Measurements from ENCODE around the gene FARP2.
"Not testable (repeated sequence)": the region's sequence is repeated elsewhere in the genome, so short reads cannot be mapped to it uniquely, and the experiment has no call there.

FARP2 gene

DNA sequence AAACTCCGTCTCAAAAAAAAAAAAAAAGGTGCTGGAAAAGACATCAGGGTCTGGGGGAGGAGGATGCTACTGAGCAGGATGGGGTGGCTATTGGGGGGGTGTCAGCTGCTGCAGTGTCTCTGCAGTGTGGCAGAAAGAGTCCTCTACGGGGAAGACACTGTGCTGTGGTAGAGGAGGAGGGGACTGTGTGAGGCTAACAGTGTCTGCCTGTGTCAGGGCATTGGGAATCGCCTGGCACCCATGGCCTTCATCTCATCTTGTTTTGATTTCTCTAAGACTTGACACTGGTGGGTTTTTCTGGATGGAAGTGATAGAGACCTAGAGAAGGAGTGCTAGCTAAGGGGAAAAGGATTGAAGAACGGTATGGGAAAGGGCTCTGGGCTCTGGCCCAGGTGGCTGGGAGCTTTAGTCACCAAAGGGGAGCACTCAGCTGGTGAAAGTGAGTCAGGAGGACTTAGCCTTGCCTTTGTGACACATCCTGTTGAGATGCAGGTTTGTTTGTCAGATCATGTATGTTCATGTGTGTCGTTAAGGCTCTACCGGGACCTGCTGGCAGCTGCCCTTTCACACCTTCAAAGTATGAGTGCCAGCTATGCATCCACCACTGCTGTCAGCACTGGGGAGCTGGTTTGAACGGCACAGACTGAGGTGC lies 58.0 kb downstream of the FARP2 start:
- H3K27me3 ChIP-seq (ENCODE audit: insufficient read depth, insufficient read length): no peaks in the 10 kb centered on the region
- H3K4me1 ChIP-seq (ENCODE audit: insufficient read depth, insufficient read length): no peaks in the 10 kb centered on the region
- H3K9me3 ChIP-seq (ENCODE audit: insufficient read depth, low read length): no peaks in the 10 kb centered on the region
- peaks cover 88% of the 10 kb centered on the region for H3K36me3 ChIP-seq (ENCODE audit: insufficient read depth, insufficient read length, low read length)
- no peak for DNase-seq (ENCODE audit: low read depth, low spot score)
- TF ChIP-seq SUZ12 (IDR thresholded peaks at IDR 0.05; ENCODE audit: extremely low read depth, insufficient read depth, insufficient read length): no peak
- TF ChIP-seq YY1 (IDR thresholded peaks at IDR 0.05; ENCODE audit: insufficient read depth, insufficient read length): no peak
- no peak for TF ChIP-seq ZNF274 (IDR thresholded peaks at IDR 0.05; ENCODE audit: low read depth, low read length)
- no peak overlapping the region for H3K4me3 ChIP-seq (ENCODE audit: insufficient read length, low read depth)
- H3K9ac ChIP-seq (ENCODE audit: insufficient read length, low read depth): no peak overlapping the region

DNA sequence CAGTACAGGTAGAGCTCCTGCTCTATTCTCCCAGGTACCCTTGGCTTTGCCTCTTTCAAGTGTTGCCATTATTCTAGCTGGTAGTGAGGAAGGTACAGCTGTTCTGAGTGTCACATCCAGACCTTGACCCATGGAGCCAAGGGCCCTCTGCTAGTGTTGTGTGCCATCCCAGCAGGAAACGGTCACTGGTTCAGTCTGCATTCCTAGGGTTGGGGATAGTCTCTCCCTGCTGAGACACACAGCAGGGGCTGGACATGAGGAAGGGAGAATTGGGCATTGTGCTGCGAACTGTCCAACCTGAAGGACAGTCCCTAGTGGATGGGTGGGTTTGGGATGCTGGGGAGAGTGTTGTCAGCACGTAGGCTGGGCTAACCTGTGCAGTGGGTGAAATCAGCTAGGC lies 59.1 kb downstream of the FARP2 start:
- H3K36me3 ChIP-seq (ENCODE audit: insufficient read depth, insufficient read length, low read length): peaks cover 91% of the 10 kb centered on the region

DNA sequence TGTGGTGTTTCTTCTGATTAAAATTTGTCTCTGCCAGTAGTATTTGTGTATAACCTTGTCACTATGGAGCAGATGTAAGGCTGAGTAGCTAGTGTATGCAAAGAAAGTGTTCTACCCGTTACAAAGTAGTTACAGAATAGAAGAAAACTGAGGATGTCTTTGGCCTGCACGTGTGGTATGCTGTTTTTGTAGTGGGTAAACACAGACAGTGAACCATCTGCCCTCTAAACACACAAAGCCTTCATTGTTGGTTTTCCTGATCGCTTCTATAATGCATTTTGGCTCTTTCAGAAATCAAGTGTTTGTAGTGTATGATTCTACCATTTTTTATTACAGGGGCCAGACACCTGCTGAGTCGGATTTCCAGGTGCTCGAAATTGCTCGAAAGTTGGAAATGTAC lies 61.5 kb downstream of the FARP2 start:
- Histone ChIP-seq H3K9ac (ENCODE audit: insufficient read length, low read depth) (no peak overlapping the region), H3K27me3 (ENCODE audit: insufficient read depth, insufficient read length) (no peaks in the 10 kb centered on the region), H3K9me3 (ENCODE audit: insufficient read depth, low read length) (0 out of 2 replicates have a peak, but pooled peaks cover 3% of the 10 kb centered on the region), H3K36me3 (ENCODE audit: insufficient read depth, insufficient read length, low read length) (peaks cover 85% of the 10 kb centered on the region), H3K4me1 (ENCODE audit: insufficient read depth, insufficient read length) (no peaks in the 10 kb centered on the region), H3K4me3 (ENCODE audit: insufficient read length, low read depth) (no peak overlapping the region)
- no peak for DNase-seq (ENCODE audit: low read depth, low spot score)
- no peak for TF ChIP-seq YY1 (IDR thresholded peaks at IDR 0.05; ENCODE audit: insufficient read depth, insufficient read length)
- TF ChIP-seq ZNF274 (IDR thresholded peaks at IDR 0.05; ENCODE audit: low read depth, low read length): no peak

More for the DNA sequence above, 59.1 kb downstream of the FARP2 start:
- Histone ChIP-seq H3K4me3 (ENCODE audit: insufficient read length, low read depth) (no peak overlapping the region), H3K4me1 (ENCODE audit: insufficient read depth, insufficient read length) (no peaks in the 10 kb centered on the region), H3K27me3 (ENCODE audit: insufficient read depth, insufficient read length) (no peaks in the 10 kb centered on the region), H3K9ac (ENCODE audit: insufficient read length, low read depth) (no peak overlapping the region), H3K9me3 (ENCODE audit: insufficient read depth, low read length) (no peaks in the 10 kb centered on the region)
- no peak for DNase-seq (ENCODE audit: low read depth, low spot score)
- TF ChIP-seq SUZ12 (IDR thresholded peaks at IDR 0.05; ENCODE audit: extremely low read depth, insufficient read depth, insufficient read length) (no peak), ZNF274 (IDR thresholded peaks at IDR 0.05; ENCODE audit: low read depth, low read length) (no peak), YY1 (IDR thresholded peaks at IDR 0.05; ENCODE audit: insufficient read depth, insufficient read length) (no peak)

DNA sequence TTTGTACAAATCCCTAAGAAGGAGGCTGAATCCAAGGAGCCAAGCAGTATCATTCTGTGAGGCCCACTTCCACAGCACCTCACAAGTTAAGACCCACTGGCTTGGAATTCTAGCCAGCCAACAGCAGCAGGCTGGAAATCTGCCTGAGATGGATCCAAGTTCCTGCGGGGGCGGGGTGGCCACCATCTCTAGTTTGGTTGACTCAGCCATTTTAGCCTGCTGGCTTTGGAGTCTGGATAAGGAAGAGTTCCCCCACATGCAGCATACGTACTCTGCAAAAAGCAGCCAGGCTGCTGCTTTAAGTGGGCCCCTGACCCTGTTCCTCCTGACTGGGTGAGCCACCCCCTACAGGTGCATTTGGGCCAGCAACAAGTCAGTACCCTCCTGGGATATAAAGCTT lies 65.2 kb downstream of the FARP2 start:
- no peak overlapping the region for H3K9ac ChIP-seq (ENCODE audit: insufficient read length, low read depth)
- no peaks in the 10 kb centered on the region for H3K27me3 ChIP-seq (ENCODE audit: insufficient read depth, insufficient read length)
- H3K9me3 ChIP-seq (ENCODE audit: insufficient read depth, low read length): peaks cover 18% of the 10 kb centered on the region; the same call in 1 of the 2 replicates
- DNase-seq (ENCODE audit: low read depth, low spot score): no peak
- H3K4me3 ChIP-seq (ENCODE audit: insufficient read length, low read depth): no peak overlapping the region
- no peak for TF ChIP-seq ZNF274 (IDR thresholded peaks at IDR 0.05; ENCODE audit: low read depth, low read length)
- TF ChIP-seq YY1 (IDR thresholded peaks at IDR 0.05; ENCODE audit: insufficient read depth, insufficient read length): no peak
- no peak for TF ChIP-seq SUZ12 (IDR thresholded peaks at IDR 0.05; ENCODE audit: extremely low read depth, insufficient read depth, insufficient read length)
- peaks cover 49% of the 10 kb centered on the region for H3K36me3 ChIP-seq (ENCODE audit: insufficient read depth, insufficient read length, low read length)
- H3K4me1 ChIP-seq (ENCODE audit: insufficient read depth, insufficient read length): no peaks in the 10 kb centered on the region

DNA sequence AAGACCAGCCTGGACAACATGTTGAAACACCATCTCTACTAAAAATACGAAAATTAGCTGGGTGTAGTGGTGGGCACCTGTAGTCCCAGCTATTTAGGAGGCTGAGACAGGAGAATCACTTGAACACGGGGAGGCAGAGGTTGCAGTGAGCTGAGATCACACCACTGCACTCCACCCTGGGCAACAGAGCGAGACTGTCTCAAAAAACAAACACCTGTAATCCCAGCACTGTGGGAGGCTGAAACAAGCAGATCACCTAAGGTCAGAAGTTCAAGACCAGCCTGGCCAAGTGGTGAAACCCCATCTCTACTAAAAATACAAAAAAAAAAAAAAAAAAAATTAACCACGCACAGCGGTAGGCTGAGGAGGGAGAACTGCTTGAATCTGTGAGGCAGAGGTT lies 65.9 kb downstream of the FARP2 start:
- peaks cover 47% of the 10 kb centered on the region for H3K36me3 ChIP-seq (ENCODE audit: insufficient read depth, insufficient read length, low read length)

DNA sequence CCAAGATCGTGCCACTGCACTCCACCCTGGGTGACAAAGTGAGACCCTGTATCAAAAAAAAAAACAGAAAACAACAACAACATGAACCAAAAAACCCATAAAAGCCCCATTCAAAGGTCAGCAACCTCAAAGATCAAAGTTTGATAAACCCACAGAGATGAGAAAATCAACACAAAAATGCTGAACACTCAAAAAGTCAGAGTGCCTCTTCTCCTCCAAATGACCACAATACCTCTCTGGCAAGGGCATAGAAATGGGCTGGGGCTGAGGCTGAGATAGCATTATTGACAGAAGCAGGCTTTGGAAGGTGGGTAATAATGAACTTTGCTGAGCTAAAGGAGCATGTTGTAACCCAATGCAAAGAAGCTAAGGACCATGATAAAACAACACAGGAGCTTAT lies 66.3 kb downstream of the FARP2 start:
- Histone ChIP-seq H3K36me3 (ENCODE audit: insufficient read depth, insufficient read length, low read length) (peaks cover 47% of the 10 kb centered on the region), H3K4me1 (ENCODE audit: insufficient read depth, insufficient read length) (no peaks in the 10 kb centered on the region), H3K9me3 (ENCODE audit: insufficient read depth, low read length) (peaks cover 18% of the 10 kb centered on the region; the same call in 1 of the 2 replicates), H3K27me3 (ENCODE audit: insufficient read depth, insufficient read length) (no peaks in the 10 kb centered on the region), H3K9ac (ENCODE audit: insufficient read length, low read depth) (no peak overlapping the region), H3K4me3 (ENCODE audit: insufficient read length, low read depth) (no peak overlapping the region)
- TF ChIP-seq YY1 (IDR thresholded peaks at IDR 0.05; ENCODE audit: insufficient read depth, insufficient read length) (no peak), SUZ12 (IDR thresholded peaks at IDR 0.05; ENCODE audit: extremely low read depth, insufficient read depth, insufficient read length) (no peak), ZNF274 (IDR thresholded peaks at IDR 0.05; ENCODE audit: low read depth, low read length) (no peak)
- DNase-seq (ENCODE audit: low read depth, low spot score): no peak

More for the DNA sequence above, 65.9 kb downstream of the FARP2 start:
- not testable (repeated sequence) for H3K4me1 ChIP-seq (ENCODE audit: insufficient read depth, insufficient read length); H3K9ac ChIP-seq (ENCODE audit: insufficient read length, low read depth); DNase-seq (ENCODE audit: low read depth, low spot score); H3K27me3 ChIP-seq (ENCODE audit: insufficient read depth, insufficient read length); H3K4me3 ChIP-seq (ENCODE audit: insufficient read length, low read depth)
- peaks cover 18% of the 10 kb centered on the region; the same call in 1 of the 2 replicates for H3K9me3 ChIP-seq (ENCODE audit: insufficient read depth, low read length)

DNA sequence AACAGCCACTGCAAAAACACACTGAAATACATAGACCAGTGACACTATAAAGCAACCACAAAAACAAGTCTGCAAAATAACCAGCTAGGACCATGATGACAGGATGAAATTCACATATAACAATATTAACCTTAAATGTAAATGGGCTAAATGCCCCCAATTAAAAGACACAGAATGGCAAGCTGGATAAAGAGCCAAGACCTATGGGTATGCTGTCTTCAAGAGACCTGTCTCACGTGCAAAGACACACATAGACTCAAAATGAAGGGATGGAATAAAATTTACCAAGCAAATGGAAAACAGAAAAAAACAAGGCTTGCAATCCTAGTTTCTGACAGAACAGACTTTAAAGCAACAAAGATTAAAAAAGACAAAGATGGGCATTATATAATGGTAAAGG lies 67.4 kb downstream of the FARP2 start:
- not testable (repeated sequence) for H3K27me3 ChIP-seq (ENCODE audit: insufficient read depth, insufficient read length); H3K4me1 ChIP-seq (ENCODE audit: insufficient read depth, insufficient read length); DNase-seq (ENCODE audit: low read depth, low spot score); H3K9ac ChIP-seq (ENCODE audit: insufficient read length, low read depth); H3K4me3 ChIP-seq (ENCODE audit: insufficient read length, low read depth)
- Histone ChIP-seq H3K36me3 (ENCODE audit: insufficient read depth, insufficient read length, low read length) (peaks cover 42% of the 10 kb centered on the region), H3K9me3 (ENCODE audit: insufficient read depth, low read length) (peaks cover 18% of the 10 kb centered on the region; the same call in 1 of the 2 replicates)

DNA sequence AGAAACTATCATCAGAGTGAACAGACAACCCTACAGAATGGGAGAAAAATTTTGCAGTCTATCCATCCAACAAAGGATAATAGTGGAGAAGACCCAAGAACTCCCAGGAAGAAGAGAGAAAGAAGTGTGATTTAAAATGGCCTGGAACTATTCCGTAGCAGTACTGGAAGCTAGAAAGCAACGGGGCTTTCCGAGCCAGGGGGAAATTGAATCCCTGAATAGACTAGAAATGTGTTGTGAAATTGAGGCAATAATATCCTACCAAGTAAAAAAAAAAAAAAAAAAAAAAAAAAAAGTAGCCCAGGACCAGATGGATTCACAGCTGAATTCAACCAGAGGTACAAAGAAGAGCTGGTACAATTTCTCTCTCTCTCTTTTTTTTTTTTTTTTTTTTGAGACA lies 69.3 kb downstream of the FARP2 start:
- Histone ChIP-seq H3K27me3 (ENCODE audit: insufficient read depth, insufficient read length) (no peaks in the 10 kb centered on the region), H3K36me3 (ENCODE audit: insufficient read depth, insufficient read length, low read length) (peaks cover 41% of the 10 kb centered on the region), H3K9ac (ENCODE audit: insufficient read length, low read depth) (no peak overlapping the region), H3K9me3 (ENCODE audit: insufficient read depth, low read length) (peaks cover 18% of the 10 kb centered on the region; the same call in 1 of the 2 replicates), H3K4me1 (ENCODE audit: insufficient read depth, insufficient read length) (no peaks in the 10 kb centered on the region), H3K4me3 (ENCODE audit: insufficient read length, low read depth) (no peak overlapping the region)
- DNase-seq (ENCODE audit: low read depth, low spot score): no peak
- TF ChIP-seq YY1 (IDR thresholded peaks at IDR 0.05; ENCODE audit: insufficient read depth, insufficient read length): no peak
- TF ChIP-seq ZNF274 (IDR thresholded peaks at IDR 0.05; ENCODE audit: low read depth, low read length): no peak
- TF ChIP-seq SUZ12 (IDR thresholded peaks at IDR 0.05; ENCODE audit: extremely low read depth, insufficient read depth, insufficient read length): no peak

Data from NT2/D1 (cell line).